PFSK-1 (cell line): ENCODE data around the gene INPP5D.

Experiments used
- FOXP2 ChIP-seq: optimal IDR thresholded peaks from 2 replicates; pipeline ENCODE3; 2011; ENCODE audit warnings: borderline replicate concordance, control low read depth, inconsistent platforms; ENCODE audit not compliant: insufficient read depth; ENCODE audit errors: extremely low read length, extremely low read depth
- POLR2AphosphoS5 ChIP-seq: IDR thresholded peaks from 2 replicates; pipeline ENCODE4 v1.6.1; 2012; ENCODE audit warnings: low read depth, mild to moderate bottlenecking, control low read depth, low read length, moderate library complexity
- SIN3A ChIP-seq: IDR thresholded peaks from 2 replicates; pipeline ENCODE4 v1.6.1; 2012; ENCODE audit warnings: mild to moderate bottlenecking, low read length, moderate library complexity, borderline replicate concordance; ENCODE audit not compliant: insufficient read depth
- TAF1 ChIP-seq: IDR thresholded peaks from 2 replicates; pipeline ENCODE4 v1.6.1; 2012; ENCODE audit warnings: low read length, control low read depth, borderline replicate concordance; ENCODE audit not compliant: insufficient read depth
- TF ChIP-seq, protein P1 (sequence below), 2 experiments: IDR thresholded peaks; 2 replicates each; pipeline versions ENCODE4 v1.6.1 to v1.8.0; 2011 to 2012; ENCODE audit warnings: low read depth in 2 of 2, low read length in 2 of 2, control low read depth in 1 of 2, inconsistent platforms in 1 of 2, mild to moderate bottlenecking in 1 of 2, moderate library complexity in 1 of 2; ENCODE audit not compliant: insufficient read depth in 1 of 2

INPP5D gene

GRCh38 chr2:233079473-233079877, 19.3 kb downstream of the INPP5D start:
- no peak for TF ChIP-seq FOXP2
- TF ChIP-seq, protein P1, sequence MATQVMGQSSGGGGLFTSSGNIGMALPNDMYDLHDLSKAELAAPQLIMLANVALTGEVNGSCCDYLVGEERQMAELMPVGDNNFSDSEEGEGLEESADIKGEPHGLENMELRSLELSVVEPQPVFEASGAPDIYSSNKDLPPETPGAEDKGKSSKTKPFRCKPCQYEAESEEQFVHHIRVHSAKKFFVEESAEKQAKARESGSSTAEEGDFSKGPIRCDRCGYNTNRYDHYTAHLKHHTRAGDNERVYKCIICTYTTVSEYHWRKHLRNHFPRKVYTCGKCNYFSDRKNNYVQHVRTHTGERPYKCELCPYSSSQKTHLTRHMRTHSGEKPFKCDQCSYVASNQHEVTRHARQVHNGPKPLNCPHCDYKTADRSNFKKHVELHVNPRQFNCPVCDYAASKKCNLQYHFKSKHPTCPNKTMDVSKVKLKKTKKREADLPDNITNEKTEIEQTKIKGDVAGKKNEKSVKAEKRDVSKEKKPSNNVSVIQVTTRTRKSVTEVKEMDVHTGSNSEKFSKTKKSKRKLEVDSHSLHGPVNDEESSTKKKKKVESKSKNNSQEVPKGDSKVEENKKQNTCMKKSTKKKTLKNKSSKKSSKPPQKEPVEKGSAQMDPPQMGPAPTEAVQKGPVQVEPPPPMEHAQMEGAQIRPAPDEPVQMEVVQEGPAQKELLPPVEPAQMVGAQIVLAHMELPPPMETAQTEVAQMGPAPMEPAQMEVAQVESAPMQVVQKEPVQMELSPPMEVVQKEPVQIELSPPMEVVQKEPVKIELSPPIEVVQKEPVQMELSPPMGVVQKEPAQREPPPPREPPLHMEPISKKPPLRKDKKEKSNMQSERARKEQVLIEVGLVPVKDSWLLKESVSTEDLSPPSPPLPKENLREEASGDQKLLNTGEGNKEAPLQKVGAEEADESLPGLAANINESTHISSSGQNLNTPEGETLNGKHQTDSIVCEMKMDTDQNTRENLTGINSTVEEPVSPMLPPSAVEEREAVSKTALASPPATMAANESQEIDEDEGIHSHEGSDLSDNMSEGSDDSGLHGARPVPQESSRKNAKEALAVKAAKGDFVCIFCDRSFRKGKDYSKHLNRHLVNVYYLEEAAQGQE (IDR thresholded peaks at IDR 0.05; ENCODE audit: insufficient read depth in 1 of 2, low read depth in 2 of 2, low read length in 2 of 2) = no peak
- no peak for TF ChIP-seq TAF1
- TF ChIP-seq POLR2AphosphoS5 = no peak
- no peak for TF ChIP-seq SIN3A

DNA sequence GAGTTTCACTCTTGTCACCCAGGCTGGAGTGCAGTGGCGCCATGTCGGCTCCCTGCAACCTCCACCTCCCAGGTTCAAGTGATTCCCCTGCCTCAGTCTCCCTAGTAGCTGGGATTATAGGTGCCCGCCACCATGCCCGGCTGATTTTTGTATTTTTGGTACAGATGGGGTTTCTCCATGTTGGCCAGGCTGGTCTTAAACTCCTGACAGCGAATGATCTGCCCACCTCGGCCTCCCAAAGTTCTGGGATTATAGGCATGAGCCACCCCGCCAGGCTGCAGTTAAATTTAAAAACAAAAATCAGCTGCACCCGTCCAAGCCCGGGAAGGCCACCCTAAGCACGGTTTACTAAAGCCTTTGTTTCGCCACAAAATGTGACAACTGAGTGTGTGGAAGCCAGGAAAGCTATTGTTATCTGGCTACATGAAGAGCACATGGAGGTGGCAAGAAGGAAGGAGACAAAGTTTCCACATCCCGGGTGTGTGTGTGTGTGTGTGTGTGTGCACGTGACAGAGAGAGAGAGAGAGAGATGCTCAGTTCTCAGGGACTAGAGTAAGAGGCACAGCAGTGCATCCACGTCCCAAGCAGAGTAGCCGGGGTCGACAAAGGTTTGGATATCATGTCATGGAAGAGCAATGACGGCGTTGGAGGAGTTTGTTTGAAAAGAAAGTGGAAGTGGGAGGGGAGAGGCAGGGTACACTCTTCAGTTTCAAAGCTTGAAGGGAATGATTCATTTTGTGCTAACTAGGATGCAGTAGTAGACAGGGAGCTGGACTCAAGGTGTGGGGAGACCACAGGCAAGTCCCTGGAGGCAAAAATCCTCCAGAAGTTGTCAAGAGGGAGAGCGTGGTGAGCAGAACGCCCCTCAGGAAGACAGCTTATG, 20.1 kb downstream of the INPP5D start:
- TF ChIP-seq POLR2AphosphoS5 (no peak), SIN3A (no peak), FOXP2 (no peak), TAF1 (no peak)
- TF ChIP-seq, protein P1 (IDR thresholded peaks at IDR 0.05; ENCODE audit: insufficient read depth in 1 of 2, low read depth in 2 of 2, low read length in 2 of 2) = no peak

DNA sequence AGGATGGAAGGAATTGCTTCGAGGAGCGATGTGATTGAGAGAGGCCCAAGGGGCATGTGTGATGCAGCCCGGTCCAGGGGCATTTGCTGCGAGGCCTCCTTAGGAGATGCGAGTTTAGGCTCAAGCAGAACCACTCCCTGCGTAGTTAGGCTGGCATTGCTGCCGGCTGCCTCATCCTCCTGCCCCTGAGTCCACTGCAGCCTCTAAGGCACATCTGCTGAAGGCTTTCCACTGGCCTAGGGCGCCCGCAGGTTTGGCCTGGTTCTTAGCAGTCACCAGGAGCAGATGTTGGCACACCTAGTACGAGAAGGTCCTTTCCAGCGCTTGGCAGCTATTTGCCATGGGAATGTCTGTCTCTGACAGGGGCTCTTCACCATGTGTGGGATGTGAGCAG, 20.7 kb downstream of the INPP5D start:
- TF ChIP-seq POLR2AphosphoS5 (no peak), SIN3A (no peak), FOXP2 (no peak), TAF1 (no peak)
- TF ChIP-seq, protein P1 (IDR thresholded peaks at IDR 0.05; ENCODE audit: insufficient read depth in 1 of 2, low read depth in 2 of 2, low read length in 2 of 2) = no peak

GRCh38 chr2:233081232-233081730, 21.1 kb downstream of the INPP5D start:
- TF ChIP-seq FOXP2 = no peak

GRCh38 chr2:233081731-233082221, 21.6 kb downstream of the INPP5D start:
- TF ChIP-seq FOXP2 (no peak), SIN3A (no peak), TAF1 (no peak), POLR2AphosphoS5 (no peak)
- TF ChIP-seq, protein P1 (IDR thresholded peaks at IDR 0.05; ENCODE audit: insufficient read depth in 1 of 2, low read depth in 2 of 2, low read length in 2 of 2) = no peak
